ENCODE results near the gene RIMBP2.

Gene RIMBP2

DNA sequence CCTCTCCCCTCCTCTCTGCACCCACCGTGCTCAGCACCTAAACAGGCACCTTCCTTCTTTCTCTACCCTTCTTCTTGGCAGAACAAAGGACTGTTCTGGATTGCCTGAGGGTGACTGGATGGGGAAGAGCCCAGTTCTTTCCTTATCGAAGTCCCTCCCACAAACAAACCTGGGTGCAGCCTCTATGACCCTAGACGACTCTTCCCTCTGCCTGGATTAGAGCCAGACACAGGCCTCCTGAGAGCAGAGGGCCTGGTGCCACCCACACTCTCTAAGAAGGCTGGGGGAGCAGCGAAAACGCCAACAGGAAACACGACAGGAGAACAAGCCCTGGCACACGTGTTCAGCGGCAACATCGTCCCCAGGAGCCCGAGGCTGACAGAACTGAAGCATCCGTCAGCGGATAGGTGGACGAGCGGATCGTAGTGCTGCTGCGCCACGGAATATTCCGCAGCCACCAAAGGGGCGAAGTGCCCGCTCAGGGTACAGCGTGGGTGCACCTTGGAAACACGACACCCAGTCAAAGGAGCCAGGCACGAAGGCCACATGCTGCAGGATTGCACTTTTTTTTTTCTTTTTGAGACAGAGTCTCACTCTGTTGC is 38.0 kb downstream of the RIMBP2 start:
- no peak for DNase-seq

DNA sequence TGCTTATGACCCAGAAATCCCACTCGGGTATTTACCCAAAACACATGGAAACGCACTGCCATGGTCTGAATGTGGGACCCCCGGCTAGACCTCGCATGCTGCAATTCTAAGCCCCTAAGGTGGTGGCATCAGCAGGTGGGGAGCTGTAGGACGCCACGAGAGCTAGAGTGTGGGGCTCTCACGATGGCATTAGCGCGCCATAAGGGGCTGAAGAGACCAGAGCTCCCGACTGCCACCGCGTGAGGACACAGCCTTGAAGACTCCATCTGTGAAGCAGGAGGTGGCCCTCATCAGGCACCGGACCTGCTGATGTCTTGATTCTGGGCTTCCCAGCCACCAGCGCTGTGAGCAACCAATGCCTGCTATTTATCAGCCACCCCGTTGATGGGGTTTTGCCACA is 40.3 kb downstream of the RIMBP2 start:
- DNase-seq = no peak

DNA sequence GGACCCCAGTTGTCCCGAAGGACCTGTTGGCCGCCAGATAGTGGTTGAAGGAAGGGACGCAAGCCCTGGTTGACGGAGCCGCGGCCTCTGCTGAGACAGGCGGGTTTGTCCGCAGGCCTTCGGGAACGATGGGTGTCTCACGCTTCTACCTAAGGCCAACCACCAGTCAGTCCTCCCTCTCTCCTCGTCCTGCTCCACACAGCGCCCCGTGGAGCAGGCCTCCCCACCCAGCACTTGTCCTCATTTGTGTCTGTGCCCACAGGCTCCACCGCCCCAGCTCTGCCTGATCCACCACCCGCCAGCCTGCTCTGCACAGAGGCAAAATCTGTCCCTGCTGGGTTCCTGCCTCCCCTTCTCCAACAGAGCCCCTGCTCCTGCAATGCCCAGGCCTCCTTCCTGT is 41.0 kb downstream of the RIMBP2 start:
- no peak for DNase-seq

DNA sequence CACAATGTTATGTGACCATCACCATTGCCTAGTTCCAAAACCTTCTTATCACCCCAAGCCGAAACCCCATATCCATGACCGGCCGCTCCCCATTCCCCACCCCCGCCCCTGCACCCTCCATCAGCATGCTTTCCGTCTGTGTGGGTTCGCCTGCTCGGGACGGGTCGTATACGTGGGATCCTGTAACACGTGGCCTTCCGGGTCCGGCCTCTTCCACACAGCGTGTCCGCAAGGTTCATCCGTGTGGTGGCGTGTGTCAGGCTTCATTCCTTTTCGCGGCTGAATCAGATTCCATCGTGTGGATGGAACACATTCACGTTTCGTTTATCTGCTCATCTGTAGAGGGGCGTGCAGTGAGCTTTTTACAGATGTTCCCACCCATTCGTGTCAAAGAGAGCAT is 41.4 kb downstream of the RIMBP2 start:
- no peak for DNase-seq

DNA sequence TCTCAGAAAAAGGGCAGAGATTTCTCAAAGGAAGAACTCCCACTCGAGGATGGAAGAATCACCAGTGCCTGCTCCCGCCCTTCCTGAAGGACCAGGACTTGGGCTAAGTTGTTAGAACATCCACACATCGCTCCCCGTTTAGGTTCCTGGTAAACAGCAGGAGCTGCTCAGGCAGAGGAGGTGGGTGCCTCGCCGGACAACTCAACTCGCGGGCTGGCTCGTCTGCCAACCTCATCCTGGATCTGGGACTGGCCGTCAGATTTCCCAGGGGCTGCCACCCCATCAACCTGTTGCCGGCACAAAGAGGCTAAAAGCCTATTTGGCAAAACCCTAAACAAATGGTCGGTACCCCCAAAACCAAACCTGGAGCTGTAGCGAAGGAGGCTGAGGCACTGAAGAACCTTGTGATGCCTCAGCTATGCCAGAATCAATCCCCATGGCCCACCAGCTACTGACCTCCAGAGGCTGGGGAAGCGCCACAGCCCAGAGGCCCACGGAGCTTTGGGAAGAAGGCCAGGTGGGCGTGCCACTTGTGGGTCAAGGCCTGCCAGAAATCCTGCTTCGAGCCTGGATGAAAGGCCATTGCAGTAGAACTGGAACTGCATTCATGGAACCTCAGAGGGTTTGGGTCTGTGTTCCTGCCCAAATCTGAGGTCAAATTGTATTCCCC is 42.9 kb downstream of the RIMBP2 start:
- DNase-seq = no peak

DNA sequence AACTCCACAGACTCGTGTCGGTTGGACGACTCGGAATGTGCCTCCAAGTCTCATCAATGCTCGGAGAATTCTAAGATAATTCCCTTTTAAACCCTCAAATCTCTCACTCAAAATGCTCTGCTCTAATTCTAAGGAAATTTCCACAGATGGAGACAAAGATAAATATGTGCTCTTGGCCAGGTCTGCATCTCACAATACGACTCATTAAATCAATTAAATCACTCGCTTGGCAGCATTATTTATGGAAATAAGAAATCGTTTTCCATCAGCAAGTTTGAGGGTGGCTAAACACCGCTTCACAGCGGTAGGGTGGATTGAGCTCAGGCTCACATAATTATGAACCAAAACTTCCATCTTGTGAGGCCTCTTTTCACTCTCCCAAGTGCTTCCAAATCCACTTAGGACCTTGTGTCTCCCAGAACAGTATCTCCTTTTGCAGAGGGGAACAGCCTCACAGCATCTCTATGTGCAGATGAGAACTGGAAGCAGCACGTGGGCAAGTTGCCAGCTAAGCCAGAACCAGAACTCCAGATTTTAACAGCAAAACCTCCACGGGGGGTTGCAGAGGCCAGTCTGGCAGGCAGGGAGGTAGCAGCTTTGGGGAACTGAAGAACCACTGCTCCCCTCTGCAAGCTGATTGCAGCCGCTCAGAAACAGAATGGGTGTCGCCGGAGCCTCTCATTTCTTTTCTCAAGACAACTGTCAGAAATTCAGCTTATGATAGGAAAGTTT is 43.8 kb downstream of the RIMBP2 start:
- no peak for DNase-seq

DNA sequence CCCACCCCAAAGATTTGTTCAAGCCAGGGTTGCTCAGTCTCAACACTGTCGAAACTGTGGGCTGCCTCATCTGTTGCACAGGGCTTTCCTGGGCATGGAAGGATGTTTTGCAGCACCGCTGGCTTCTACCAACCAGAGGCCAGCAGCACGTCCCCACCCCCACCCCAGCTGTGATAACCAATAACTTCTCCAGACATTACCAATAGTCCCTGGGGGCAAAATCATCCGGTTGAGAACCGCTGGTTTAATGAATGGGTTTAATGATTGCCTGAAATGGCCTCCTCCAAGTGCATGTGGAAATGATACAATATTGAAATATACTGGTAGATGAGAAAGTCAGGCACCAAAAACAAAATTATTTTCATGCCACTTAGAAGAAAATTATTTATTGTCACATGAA is 44.5 kb downstream of the RIMBP2 start:
- no peak for DNase-seq

DNA sequence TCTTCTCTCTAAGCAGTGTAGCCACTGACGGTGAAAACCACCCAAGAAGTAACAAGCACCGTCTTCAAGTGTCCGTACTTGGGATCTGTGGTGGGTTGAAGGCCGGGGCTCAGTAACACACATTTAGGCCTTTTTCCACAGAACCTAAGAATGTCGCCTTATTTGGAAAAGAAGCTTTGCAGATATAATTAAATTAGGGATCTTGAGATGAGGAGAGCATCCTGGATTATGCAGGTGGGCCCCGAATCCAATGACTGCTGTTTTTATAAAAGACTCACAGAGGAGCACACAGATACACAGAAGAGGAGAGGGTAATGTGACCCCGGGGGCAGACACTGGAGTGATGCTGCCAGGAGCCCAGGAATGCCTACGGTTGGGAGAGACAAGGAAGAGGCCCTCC is 46.3 kb downstream of the RIMBP2 start:
- DNase-seq = no peak

DNA sequence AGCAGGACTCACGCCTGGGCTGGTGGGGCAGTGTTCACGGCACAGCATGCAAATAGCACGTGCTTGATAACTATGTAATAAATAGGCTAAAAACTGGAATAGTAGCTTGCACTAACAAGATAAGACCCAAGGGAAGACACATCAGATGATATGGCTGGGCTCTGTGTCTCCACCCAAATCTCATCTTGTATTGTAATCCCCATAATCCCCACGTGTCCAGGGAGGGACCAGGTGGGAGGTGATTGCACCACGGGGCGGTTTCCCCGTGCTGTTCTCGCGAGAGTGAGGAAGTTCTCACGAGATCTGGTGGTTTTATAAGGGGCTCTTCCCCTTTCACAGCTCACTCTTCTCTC is 46.9 kb downstream of the RIMBP2 start:
- no peak for DNase-seq

DNA sequence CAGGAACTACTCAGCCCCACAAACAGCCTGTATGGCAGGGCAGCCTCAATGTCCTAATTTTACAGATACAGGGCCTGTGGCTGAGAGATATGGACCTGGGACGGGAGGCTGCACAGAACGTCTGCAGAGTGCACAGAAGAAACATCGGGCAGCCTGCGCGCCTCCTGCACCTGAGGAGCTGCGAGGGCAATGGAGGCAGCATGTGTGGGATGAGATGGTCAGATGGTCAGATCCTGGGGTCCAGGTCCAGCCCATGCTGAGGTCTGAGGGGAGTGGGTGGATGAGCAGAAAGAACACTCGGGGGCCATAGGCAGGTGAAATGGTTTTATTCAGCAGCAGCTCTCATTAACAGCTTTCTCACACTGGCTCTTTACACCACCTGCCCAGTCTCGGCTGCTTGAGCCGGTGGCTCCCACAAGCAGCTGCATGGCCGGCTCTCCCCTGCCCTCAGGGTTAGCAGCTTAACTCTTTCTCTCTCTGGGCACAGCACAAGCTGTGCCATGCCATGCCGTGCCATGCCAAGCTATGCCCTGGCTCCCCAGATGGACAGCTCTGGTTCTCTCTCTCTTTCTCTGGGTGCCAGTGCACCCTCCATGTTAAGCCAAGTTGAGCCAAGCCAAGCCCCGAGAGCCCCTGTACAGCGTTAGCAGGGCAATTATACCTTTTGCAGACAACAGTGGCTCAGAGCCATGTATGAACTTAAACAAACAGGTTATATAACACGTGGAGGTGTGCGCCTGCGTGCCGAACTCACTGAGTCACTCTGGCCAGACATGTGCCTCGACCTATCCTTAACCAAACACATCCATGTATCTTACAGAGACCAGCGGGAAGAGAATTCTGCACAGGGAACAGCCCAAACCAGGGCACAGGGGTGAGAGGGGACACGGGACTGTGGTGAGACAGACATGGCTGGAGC is 47.6 kb downstream of the RIMBP2 start:
- DNase-seq = no peak

DNA sequence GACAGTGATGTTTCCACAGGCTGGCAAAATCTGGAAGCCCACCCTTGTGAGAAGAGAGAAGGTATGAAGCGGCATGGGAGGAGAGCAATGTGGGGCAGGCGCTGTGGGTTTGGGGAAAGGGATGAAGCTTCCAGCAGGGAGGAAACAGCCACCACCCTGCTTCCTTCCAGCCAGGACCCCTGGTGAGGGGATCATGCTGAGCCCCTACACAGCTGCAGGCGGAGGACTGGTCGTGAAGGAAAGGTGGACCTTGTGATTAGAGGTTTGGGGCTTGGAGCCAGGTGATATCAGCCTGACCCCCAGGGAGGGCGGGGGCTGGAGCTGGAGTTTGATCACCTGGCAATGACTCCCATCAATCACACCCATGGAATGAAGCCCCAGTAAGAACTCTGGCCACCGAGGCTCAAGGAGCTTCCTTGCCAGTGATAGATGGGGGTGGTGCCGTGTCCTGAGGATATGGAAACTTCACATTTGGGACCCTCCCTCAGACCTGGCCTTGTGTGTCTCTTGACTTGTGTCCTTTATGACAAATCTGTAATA is 48.6 kb downstream of the RIMBP2 start:
- no peak for DNase-seq

DNA sequence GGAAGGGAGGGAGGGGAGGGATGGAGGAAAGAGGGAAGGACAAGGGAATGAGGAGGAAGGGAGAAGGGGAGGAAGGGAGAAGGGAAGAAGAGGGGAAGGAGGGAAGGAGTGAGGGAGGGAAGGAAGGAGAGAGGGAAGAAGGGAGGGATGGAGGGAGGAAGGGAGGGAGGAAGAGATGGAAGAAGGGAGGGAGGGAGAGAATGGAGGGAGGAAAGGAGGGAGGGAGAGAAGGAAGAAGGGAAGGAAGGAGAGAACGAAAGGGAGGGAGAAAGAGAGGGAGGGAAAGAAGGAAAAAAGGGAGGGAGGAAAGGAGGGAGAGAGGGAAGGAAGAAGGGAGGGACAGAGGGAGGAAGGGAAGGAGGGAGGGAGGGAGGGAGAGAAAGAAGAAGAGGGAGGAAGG is 49.5 kb downstream of the RIMBP2 start:
- no peak for DNase-seq

DNA sequence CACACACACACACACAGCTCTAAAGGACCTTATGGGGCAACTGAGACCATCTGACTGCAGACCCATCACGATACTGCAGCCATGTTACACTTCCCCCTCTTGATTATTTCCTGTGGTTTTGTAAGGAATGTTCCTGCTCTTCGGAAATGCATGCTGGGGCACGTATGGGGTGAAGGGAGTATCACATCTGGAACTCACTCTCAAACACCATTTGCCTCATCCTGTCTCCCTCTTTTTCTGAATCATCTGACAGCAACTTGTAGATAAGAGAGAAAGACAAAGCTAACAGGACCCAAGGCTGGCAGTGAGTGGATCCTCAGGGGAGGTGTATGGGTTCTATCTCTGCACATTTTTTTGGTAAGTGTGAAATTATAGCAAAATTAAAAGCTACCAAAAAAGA is 50.3 kb downstream of the RIMBP2 start:
- DNase-seq = no peak

DNA sequence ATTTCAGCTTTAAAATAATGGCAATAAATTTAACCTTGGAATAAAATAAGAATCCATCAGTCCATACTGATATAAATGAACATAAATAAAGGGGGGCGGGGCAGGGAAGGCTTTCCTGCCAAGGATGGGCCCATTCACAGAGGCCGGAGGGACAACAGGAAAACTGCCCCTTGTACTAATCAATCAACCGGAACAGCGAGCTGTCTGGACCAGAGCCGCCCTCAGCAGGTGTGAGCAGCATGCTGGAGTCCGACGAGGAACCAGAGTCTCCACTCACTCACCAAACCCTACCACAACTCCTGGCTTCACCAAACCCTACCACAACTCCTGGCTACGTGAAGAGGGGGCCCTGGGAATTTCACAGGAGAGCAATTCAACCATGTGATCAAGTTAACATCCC is 51.3 kb downstream of the RIMBP2 start:
- DNase-seq = no peak

DNA sequence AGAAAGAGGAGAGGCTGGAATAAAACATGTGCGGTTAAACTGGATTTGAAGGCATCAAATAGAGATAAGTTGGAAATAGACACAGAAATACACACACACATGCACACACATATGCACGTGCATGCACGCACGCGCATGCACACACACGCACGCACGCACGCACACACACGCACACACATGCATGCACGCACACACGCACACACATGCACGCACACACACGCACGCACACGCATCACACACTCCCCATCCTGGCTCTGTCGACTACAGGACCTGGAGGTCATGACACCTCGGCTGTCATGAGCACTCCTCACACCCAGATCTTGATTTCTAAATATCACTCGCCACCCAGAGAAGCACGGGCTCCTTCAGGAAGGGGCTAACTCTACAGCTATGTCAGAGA is 51.8 kb downstream of the RIMBP2 start:
- no peak for DNase-seq

DNA sequence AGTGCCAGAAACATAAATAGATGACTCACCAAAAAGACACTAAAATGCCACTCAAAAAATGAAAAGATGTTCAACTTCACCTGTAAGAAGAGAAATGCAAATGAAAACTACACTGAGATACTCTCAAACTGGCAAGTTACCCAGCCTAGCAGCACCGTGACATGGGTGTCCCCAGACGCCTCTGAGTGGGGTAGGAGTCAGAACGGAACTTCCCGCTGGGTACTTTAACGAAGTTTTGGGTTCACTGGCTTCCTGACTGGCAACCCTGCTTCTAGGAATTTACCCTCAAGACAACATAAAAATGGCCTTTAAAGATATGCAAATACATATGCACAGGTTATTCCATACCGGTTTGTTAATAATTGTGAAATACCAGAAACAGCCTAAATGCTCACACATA is 52.6 kb downstream of the RIMBP2 start:
- DNase-seq = no peak

DNA sequence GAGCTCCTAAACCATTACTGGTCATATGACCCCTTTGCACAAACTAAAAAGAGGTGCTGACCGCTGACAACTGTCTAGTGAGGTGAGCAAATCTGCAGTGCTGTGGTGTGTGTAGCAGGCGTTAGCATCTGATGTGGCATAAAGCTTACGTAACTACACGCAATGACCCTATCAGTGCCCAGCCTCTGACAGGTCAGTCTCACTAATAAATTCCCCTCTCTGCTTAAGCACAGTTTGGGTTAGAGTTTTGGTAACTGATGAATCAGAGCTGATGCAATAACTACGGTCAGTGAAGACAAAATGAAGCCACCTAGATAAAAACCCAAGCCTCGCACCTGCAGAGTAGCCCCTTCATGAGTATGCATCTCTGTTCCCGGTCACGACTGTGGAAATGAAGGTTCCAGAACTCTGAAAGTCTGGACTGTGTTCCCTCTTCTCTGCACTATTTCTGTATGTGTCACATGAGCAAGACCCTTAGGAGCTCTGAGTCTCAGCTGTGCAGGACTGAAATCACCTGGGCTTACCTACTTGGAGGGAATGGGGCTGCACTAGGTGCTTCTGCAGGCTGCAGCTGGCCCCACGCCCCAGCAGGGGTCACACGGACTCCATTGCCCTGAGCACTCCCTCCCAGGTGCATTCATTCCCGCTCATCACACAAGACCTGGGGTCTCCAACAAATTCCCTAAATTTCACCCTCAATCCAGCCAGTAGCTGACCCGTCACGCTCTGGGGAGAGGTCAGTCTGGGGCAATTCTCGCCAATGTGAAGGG is 54.4 kb downstream of the RIMBP2 start:
- no peak for DNase-seq

DNA sequence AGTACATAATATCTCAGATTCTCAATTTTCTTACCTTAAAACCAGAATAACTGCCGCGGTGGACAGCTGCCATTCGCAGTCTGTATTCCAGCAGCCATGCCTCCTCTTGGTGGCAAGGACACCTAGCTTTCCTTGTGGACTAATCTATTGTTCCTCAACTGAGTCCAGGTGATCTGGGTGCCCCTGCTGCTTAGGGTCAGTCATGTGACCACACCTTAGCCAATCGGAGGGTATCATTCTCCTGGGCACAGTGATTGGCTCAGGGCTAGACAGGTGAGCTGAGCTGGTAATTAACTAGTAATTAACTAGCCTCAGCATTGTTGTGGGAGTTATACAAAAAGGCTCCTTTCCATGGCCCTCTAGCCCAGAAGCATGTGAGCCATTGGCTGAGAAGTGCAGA is 55.0 kb downstream of the RIMBP2 start:
- DNase-seq = no peak

DNA sequence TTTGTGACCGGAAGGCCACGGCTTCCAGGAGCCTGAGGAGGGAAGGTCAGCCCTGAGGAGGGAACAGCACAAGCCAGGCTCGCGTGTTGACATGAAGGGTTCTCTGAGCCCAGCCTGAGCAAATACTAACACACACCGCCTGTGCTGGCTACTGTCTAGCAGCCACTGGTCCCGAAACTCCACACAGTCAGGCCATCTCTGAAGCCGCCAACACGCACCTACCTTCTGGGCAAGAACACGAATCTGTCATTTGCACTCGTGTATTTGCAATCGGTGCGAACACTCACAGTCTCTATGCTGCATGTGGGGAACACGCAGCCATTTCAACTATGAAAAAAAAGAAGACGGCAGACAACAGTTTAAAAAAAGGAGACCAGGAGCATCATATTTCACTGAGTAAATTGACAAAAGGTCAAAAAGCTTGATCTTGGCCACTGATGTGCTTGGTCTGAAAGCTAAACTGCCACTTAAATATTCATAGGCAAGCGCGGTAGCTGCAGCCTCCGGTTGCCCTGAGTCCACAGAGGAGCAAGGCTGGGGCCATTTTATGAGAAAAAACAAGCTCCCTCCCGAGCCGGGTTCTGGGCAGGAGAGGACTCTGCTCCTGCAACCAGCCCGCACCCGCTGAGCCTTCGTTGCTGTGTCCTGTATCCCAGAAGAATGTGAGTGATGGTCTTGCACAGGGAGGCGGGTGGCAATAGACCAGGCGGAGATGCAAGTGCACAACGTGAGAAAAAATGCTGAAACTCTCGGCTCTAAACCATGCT is 57.8 kb downstream of the RIMBP2 start:
- DNase-seq = no peak

DNA sequence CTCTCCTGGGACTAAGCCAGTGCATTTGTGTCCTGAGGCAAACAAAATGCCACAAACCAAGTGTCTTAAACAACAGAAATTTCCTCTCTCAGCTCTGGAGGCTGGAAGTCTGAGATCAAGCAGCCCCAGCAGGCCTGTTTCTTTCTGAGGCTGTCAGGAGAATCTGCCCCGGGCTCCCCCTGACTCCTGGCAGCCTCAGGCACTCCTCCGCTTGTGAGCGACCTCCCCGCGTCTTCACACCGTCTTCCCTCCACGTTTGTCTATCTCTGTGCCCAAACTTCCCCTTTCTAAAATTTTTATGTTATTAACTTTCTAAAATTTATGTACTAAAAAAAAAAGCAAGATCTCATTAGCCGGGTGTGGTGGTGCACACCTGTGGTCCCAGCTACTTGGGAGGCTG is 59.7 kb downstream of the RIMBP2 start:
- no peak for DNase-seq

DNA sequence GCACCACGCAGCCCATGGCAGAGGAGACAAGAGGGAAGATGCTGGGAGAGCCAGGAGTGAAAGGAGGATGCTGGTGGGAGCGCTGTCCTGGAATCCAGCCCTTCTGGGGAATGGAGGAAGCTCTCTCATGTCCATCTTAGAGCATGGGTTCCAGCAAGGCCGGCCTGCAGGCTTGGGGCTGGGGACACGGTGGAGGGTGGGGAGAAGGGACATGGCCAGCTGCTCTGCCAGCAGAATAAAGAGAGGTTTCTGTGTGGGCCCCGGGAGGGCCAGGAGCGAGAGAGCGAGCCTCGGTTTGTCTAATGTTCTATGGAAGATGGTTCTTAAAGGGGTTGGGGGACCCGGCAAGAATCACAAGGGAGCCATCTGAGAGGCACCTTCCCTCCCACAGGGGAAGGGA is 60.2 kb downstream of the RIMBP2 start:
- no peak for DNase-seq

DNA sequence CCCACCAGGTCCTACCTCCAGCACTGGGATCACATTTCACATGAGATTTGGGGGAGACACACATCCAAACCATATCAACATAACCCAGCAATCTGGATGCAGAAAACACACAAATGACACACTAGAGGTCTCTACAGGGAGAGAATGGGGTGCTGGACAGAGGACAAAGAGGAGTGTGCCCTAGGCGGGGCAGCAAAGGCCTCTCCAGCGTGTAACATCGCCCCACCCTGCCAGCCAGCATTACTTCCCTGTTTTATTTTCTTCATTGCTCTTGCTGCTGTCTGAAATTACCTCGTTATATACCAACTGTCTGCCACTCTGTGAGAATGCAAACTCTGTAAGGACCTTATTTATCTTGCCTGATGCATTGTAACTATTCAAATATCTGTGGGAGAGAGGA is 61.1 kb downstream of the RIMBP2 start:
- no peak for DNase-seq

All from inflammatory macrophage treated with lipopolysaccharide for 1 hour (primary cell).